Trophoblast cell (in vitro differentiated cells and primary cell): ENCODE results near the gene TRAPPC12.

Experiments used
- DNase-seq, 2 donors: peaks; one replicate each; pipeline ENCODE4 v3.0.0-alpha.2; 2016
- H2AFZ ChIP-seq: 2 replicates; pipeline ENCODE4 v1.6.1; 2013; ENCODE audit warnings: low read length, moderate library complexity, mild to moderate bottlenecking; ENCODE audit not compliant: insufficient read depth, poor library complexity
- H2AK5ac ChIP-seq: 2 replicates; pipeline ENCODE4 v1.6.1; 2013; ENCODE audit warnings: mild to moderate bottlenecking, low read length
- H2BK120ac ChIP-seq: 2 replicates; pipeline ENCODE4 v1.6.1; 2013; ENCODE audit warnings: low read length, mild to moderate bottlenecking, moderate library complexity; ENCODE audit not compliant: insufficient read depth, poor library complexity
- H2BK12ac ChIP-seq: 2 replicates; pipeline ENCODE4 v1.6.1; 2013; ENCODE audit warnings: mild to moderate bottlenecking, low read length, moderate library complexity
- H2BK5ac ChIP-seq: 2 replicates; pipeline ENCODE4 v1.6.1; 2013; ENCODE audit warnings: low read length, low read depth, moderate library complexity, mild to moderate bottlenecking; ENCODE audit not compliant: poor library complexity
- H3K14ac ChIP-seq: 2 replicates; pipeline ENCODE4 v1.6.1; 2013; ENCODE audit warnings: mild to moderate bottlenecking, low read length
- H3K18ac ChIP-seq: 2 replicates; pipeline ENCODE4 v1.6.1; 2013; ENCODE audit warnings: mild to moderate bottlenecking, low read length
- H3K23ac ChIP-seq: 2 replicates; pipeline ENCODE4 v1.6.1; 2013; ENCODE audit warnings: low read length
- H3K27ac ChIP-seq: 2 replicates; pipeline ENCODE4 v1.5.1; 2013; ENCODE audit warnings: low read depth, mild to moderate bottlenecking, inconsistent platforms, low read length, moderate library complexity
- H3K27me3 ChIP-seq: 2 replicates; pipeline ENCODE4 v1.6.1; 2013; ENCODE audit warnings: inconsistent platforms, mild to moderate bottlenecking, low read length, moderate library complexity; ENCODE audit not compliant: insufficient read depth
- H3K36me3 ChIP-seq, 2 experiments: 1 replicate in 1 of 2; 2 replicates in 1 of 2; pipeline ENCODE4 v1.6.1; 2013; ENCODE audit warnings: low read length in 2 of 2, mild to moderate bottlenecking in 2 of 2, moderate library complexity in 1 of 2; ENCODE audit not compliant: insufficient read depth in 2 of 2, control insufficient read depth in 1 of 2
- H3K4ac ChIP-seq: 2 replicates; pipeline ENCODE4 v1.6.1; 2013; ENCODE audit warnings: low read depth, mild to moderate bottlenecking, low read length, moderate library complexity
- H3K4me1 ChIP-seq, 2 experiments: 1 replicate in 1 of 2; 2 replicates in 1 of 2; pipeline ENCODE4 v1.6.1; 2013; ENCODE audit warnings: low read length in 2 of 2, mild to moderate bottlenecking in 2 of 2, moderate library complexity in 1 of 2; ENCODE audit not compliant: insufficient read depth in 2 of 2, control insufficient read depth in 1 of 2
- H3K4me2 ChIP-seq: 2 replicates; pipeline ENCODE4 v1.6.1; 2013; ENCODE audit warnings: inconsistent platforms, mild to moderate bottlenecking, low read length, moderate library complexity
- H3K4me3 ChIP-seq: 2 replicates; pipeline ENCODE4 v1.5.1; 2013; ENCODE audit warnings: mild to moderate bottlenecking, low read depth, low read length, inconsistent platforms
- H3K79me1 ChIP-seq: one replicate; pipeline ENCODE4 v1.6.1; 2013; ENCODE audit warnings: low read length
- H3K79me2 ChIP-seq: 2 replicates; pipeline ENCODE4 v1.6.1; 2013; ENCODE audit warnings: low read length, mild to moderate bottlenecking; ENCODE audit not compliant: control insufficient read depth, insufficient read depth, poor library complexity
- H3K9ac ChIP-seq: 2 replicates; pipeline ENCODE4 v1.6.1; 2013; ENCODE audit warnings: mild to moderate bottlenecking, low read length
- H3K9me3 ChIP-seq: 2 replicates; pipeline ENCODE4 v1.6.1; 2013; ENCODE audit warnings: low read depth, mild to moderate bottlenecking, control low read depth, inconsistent platforms, low read length; ENCODE audit not compliant: insufficient read depth
- H4K12ac ChIP-seq: 2 replicates; pipeline ENCODE4 v1.6.1; 2013; ENCODE audit warnings: low read depth, mild to moderate bottlenecking, low read length, moderate library complexity
- H4K8ac ChIP-seq: 2 replicates; pipeline ENCODE4 v1.6.1; 2013; ENCODE audit warnings: low read depth, mild to moderate bottlenecking, low read length, moderate library complexity
- H4K91ac ChIP-seq: one replicate; pipeline ENCODE4 v1.6.1; 2013; ENCODE audit warnings: low read depth, mild to moderate bottlenecking, low read length, moderate library complexity
- WGBS: extraction: QIAGEN DNeasy Blood & Tissue Kit; methylation state at CpG from one replicate; pipeline ENCODE4 v1.1.7; 2013; ENCODE audit warnings: missing lambda C conversion rate; ENCODE audit not compliant: insufficient read length, insufficient coverage; ENCODE audit errors: extremely low coverage; 5-methylcytosine and 5-hydroxymethylcytosine counted together

Gene TRAPPC12

GRCh38 chr2:3483986-3484960 is 104.8 kb downstream of the TRAPPC12 start:
- no peak for DNase-seq
- H3K23ac ChIP-seq, result no peak overlapping the region

GRCh38 chr2:3485166-3485565 is 105.7 kb downstream of the TRAPPC12 start:
- WGBS, result no CpG with 5 or more reads among the region's 11 CpGs
- Histone ChIP-seq H2AFZ (no peak overlapping the region), H2BK12ac (no peak overlapping the region), H2BK120ac (no peak overlapping the region), H3K79me2 (no peaks in the 10 kb centered on the region), H3K27ac (no peak overlapping the region), H3K4ac (no peak overlapping the region), H3K14ac (no peak overlapping the region), H3K23ac (no peak overlapping the region), H3K9ac (no peak overlapping the region), H2AK5ac (no peak overlapping the region), H4K12ac (no peak overlapping the region), H3K4me3 (no peak overlapping the region), H3K18ac (no peak overlapping the region), H3K9me3 (peaks cover 13% of the 10 kb centered on the region), H3K79me1 (no peaks in the 10 kb centered on the region), H3K27me3 (no peaks in the 10 kb centered on the region), H3K4me1 (no peaks in the 10 kb centered on the region), H4K8ac (no peak overlapping the region), H3K36me3 (peaks cover 10 to 11% of the 10 kb centered on the region in 2 experiments), H2BK5ac (no peak overlapping the region), H4K91ac (no peak overlapping the region), H3K4me2 (no peak overlapping the region)
- DNase-seq, result no peak

More at GRCh38 chr2:3483986-3484960, 104.8 kb downstream of the TRAPPC12 start:
- peaks cover 17% of the 10 kb centered on the region in 2 experiments for H3K36me3 ChIP-seq
- no peaks in the 10 kb centered on the region for H3K79me2 ChIP-seq
- no peak overlapping the region for H3K4me3 ChIP-seq
- H3K14ac ChIP-seq, result no peak overlapping the region
- H3K79me1 ChIP-seq, result no peaks in the 10 kb centered on the region
- no peak overlapping the region for H3K9ac ChIP-seq
- no peak overlapping the region for H4K12ac ChIP-seq
- H3K27me3 ChIP-seq, result no peaks in the 10 kb centered on the region
- H3K18ac ChIP-seq, result no peak overlapping the region
- H2AK5ac ChIP-seq, result no peak overlapping the region
- H2BK5ac ChIP-seq, result no peak overlapping the region
- H4K91ac ChIP-seq, result no peak overlapping the region
- H3K4me2 ChIP-seq, result no peak overlapping the region
- H3K4me1 ChIP-seq, result no peaks in the 10 kb centered on the region
- no peak overlapping the region for H2BK120ac ChIP-seq
- H2BK12ac ChIP-seq, result no peak overlapping the region
- H3K4ac ChIP-seq, result no peak overlapping the region
- no peak overlapping the region for H4K8ac ChIP-seq
- H3K9me3 ChIP-seq, result peaks cover 12% of the 10 kb centered on the region
- no CpG with 5 or more reads among the region's 34 CpGs for WGBS
- no peak overlapping the region for H2AFZ ChIP-seq
- no peak overlapping the region for H3K27ac ChIP-seq

- no peak overlapping the region for H3K23ac ChIP-seq
- no peak overlapping the region for H4K91ac ChIP-seq
- no peak overlapping the region for H2BK12ac ChIP-seq
- no CpG with 5 or more reads among the region's 29 CpGs for WGBS
- no peak overlapping the region for H3K4ac ChIP-seq
- no peaks in the 10 kb centered on the region for H3K79me1 ChIP-seq
- H3K9ac ChIP-seq, result no peak overlapping the region
- H3K27ac ChIP-seq, result no peak overlapping the region
- no peak overlapping the region for H3K14ac ChIP-seq
- no peak overlapping the region for H3K4me3 ChIP-seq
- DNase-seq, result no peak
- peaks cover 10 to 11% of the 10 kb centered on the region in 2 experiments for H3K36me3 ChIP-seq
- no peaks in the 10 kb centered on the region for H3K27me3 ChIP-seq
- H2BK5ac ChIP-seq, result no peak overlapping the region
- no peak overlapping the region for H2AFZ ChIP-seq
- no peak overlapping the region for H3K4me2 ChIP-seq
- H2BK120ac ChIP-seq, result no peak overlapping the region
- no peak overlapping the region for H2AK5ac ChIP-seq
- H4K12ac ChIP-seq, result no peak overlapping the region
- H3K18ac ChIP-seq, result no peak overlapping the region
- no peaks in the 10 kb centered on the region for H3K4me1 ChIP-seq
- H3K79me2 ChIP-seq, result no peaks in the 10 kb centered on the region
- no peak overlapping the region for H4K8ac ChIP-seq
- H3K9me3 ChIP-seq, result peaks cover 13% of the 10 kb centered on the region
Measured at GRCh38 chr2:3486047-3487027, 106.8 kb downstream of the TRAPPC12 start.

DNA sequence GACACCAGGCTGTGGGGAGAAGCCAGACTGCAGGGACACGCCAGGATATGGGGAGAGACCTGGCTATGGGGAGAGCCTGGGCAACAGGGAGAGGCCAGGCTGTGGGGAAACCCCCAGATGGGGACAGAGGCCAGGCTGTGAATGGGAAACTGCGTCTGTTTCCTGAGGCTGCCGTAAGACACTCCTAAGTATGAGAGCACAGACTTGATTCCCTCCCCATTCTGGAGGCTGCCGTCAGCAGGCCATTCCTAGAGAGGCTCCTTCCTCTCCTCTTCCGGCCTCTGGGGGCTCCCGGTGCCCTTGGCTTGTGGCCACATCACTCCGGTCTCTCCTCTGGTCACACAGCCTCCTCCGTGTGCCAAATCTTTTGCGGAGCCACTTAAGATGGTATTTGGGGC is 107.5 kb downstream of the TRAPPC12 start:
- no peak overlapping the region for H4K12ac ChIP-seq

More for the DNA sequence above, 107.5 kb downstream of the TRAPPC12 start:
- H4K8ac ChIP-seq, result no peak overlapping the region
- no peak overlapping the region for H2BK120ac ChIP-seq
- no peak overlapping the region for H3K4me2 ChIP-seq
- H3K9ac ChIP-seq, result no peak overlapping the region
- H2BK5ac ChIP-seq, result no peak overlapping the region
- no peak overlapping the region for H3K18ac ChIP-seq
- H3K27ac ChIP-seq, result no peak overlapping the region
- no peaks in the 10 kb centered on the region for H3K79me1 ChIP-seq
- H3K36me3 ChIP-seq, result peaks cover 7 to 11% of the 10 kb centered on the region in 2 experiments
- no peak overlapping the region for H2AFZ ChIP-seq
- no peak overlapping the region for H2AK5ac ChIP-seq
- no peak overlapping the region for H3K23ac ChIP-seq
- H4K91ac ChIP-seq, result no peak overlapping the region
- DNase-seq, result no peak
- H3K4me1 ChIP-seq, result no peaks in the 10 kb centered on the region
- no peak overlapping the region for H3K4ac ChIP-seq
- no peaks in the 10 kb centered on the region for H3K27me3 ChIP-seq
- WGBS, result no CpG with 5 or more reads among the region's 9 CpGs
- H3K79me2 ChIP-seq, result no peaks in the 10 kb centered on the region
- H3K9me3 ChIP-seq, result peaks cover 13% of the 10 kb centered on the region
- H2BK12ac ChIP-seq, result no peak overlapping the region
- H3K14ac ChIP-seq, result no peak overlapping the region
- no peak overlapping the region for H3K4me3 ChIP-seq
